IPS-18c (cell line): ENCODE results near the gene STARD13.

ENCODE experiments used
- H3K4me3 ChIP-seq: 2 replicates; pipeline ENCODE4 v1.7.0; 2013; ENCODE audit warnings: low read depth, mild to moderate bottlenecking, low read length, moderate library complexity; ENCODE audit not compliant: insufficient read depth
- H3K9me3 ChIP-seq: one replicate; pipeline ENCODE4 v1.6.1; 2013; ENCODE audit warnings: mild to moderate bottlenecking, low read length, moderate library complexity; ENCODE audit not compliant: control insufficient read depth, insufficient read depth

The STARD13 gene

GRCh38 chr13:33312150-33312860 lies 26.8 kb upstream of the STARD13 start:
- Histone ChIP-seq H3K9me3 (no peaks in the 10 kb centered on the region), H3K4me3 (no peak overlapping the region)

- Histone ChIP-seq H3K4me3 (no peak overlapping the region), H3K9me3 (no peaks in the 10 kb centered on the region)
These were observed 25.5 kb upstream of the STARD13 start for GRCh38 chr13:33311040-33311439.

- H3K4me3 ChIP-seq: no peak overlapping the region
These were observed 24.9 kb upstream of the STARD13 start for GRCh38 chr13:33310245-33311038.

GRCh38 chr13:33308863-33309262 lies 23.3 kb upstream of the STARD13 start:
- Histone ChIP-seq H3K9me3 (no peaks in the 10 kb centered on the region), H3K4me3 (no peak overlapping the region)

More at GRCh38 chr13:33310245-33311038, 24.9 kb upstream of the STARD13 start:
- H3K9me3 ChIP-seq: no peaks in the 10 kb centered on the region

GRCh38 chr13:33307843-33308242 lies 22.3 kb upstream of the STARD13 start:
- H3K9me3 ChIP-seq: no peaks in the 10 kb centered on the region
- H3K4me3 ChIP-seq: no peak overlapping the region

- H3K4me3 ChIP-seq: no peak overlapping the region
- H3K9me3 ChIP-seq: no peaks in the 10 kb centered on the region
These were observed 18.5 kb upstream of the STARD13 start for GRCh38 chr13:33303855-33304597.

GRCh38 chr13:33299626-33300025 lies 14.1 kb upstream of the STARD13 start:
- no peak overlapping the region for H3K4me3 ChIP-seq
- no peaks in the 10 kb centered on the region for H3K9me3 ChIP-seq

GRCh38 chr13:33296793-33297425 lies 11.4 kb upstream of the STARD13 start:
- H3K9me3 ChIP-seq: no peaks in the 10 kb centered on the region
- H3K4me3 ChIP-seq: no peak overlapping the region

- Histone ChIP-seq H3K9me3 (no peaks in the 10 kb centered on the region), H3K4me3 (no peak overlapping the region)
These were observed 7.2 kb upstream of the STARD13 start for GRCh38 chr13:33292712-33293111.

GRCh38 chr13:33290421-33290965 lies 4.9 kb upstream of the STARD13 start:
- no peaks in the 10 kb centered on the region for H3K9me3 ChIP-seq
- no peak overlapping the region for H3K4me3 ChIP-seq

- Histone ChIP-seq H3K4me3 (no peak overlapping the region), H3K9me3 (no peaks in the 10 kb centered on the region)
These were observed 4.4 kb upstream of the STARD13 start for GRCh38 chr13:33289966-33290365.

- H3K4me3 ChIP-seq: no peak overlapping the region
- H3K9me3 ChIP-seq: no peaks in the 10 kb centered on the region
These were observed 1.8 kb upstream of the STARD13 start for GRCh38 chr13:33287142-33287882.

- peak overlapping the region; percentile 17; the same call in 1 of the 2 replicates for H3K4me3 ChIP-seq
- H3K9me3 ChIP-seq: no peaks in the 10 kb centered on the region
These were observed 573 bp upstream of the STARD13 start for GRCh38 chr13:33286128-33286527.

GRCh38 chr13:33284916-33285315 lies 639 bp downstream of the STARD13 start:
- peak overlapping the region; percentile 74; the same call in 1 of the 2 replicates for H3K4me3 ChIP-seq

GRCh38 chr13:33284031-33284430 lies 1.5 kb downstream of the STARD13 start:
- Histone ChIP-seq H3K4me3 (no peak overlapping the region), H3K9me3 (no peaks in the 10 kb centered on the region)

More at GRCh38 chr13:33284916-33285315, 639 bp downstream of the STARD13 start:
- H3K9me3 ChIP-seq: no peaks in the 10 kb centered on the region

- Histone ChIP-seq H3K9me3 (no peaks in the 10 kb centered on the region), H3K4me3 (no peak overlapping the region)
These were observed 2.2 kb downstream of the STARD13 start for GRCh38 chr13:33283195-33283911.
